ENCODE results near the gene ITPR3. TPM values are rescaled to one million over a fixed set of nuclear protein-coding genes. Genes with fewer than 3 reads are reported as not detected.

Gene ITPR3
- total RNA-seq, 4 donors from 2014 or later = 76.8 to 101 (median 93.9) TPM

DNA sequence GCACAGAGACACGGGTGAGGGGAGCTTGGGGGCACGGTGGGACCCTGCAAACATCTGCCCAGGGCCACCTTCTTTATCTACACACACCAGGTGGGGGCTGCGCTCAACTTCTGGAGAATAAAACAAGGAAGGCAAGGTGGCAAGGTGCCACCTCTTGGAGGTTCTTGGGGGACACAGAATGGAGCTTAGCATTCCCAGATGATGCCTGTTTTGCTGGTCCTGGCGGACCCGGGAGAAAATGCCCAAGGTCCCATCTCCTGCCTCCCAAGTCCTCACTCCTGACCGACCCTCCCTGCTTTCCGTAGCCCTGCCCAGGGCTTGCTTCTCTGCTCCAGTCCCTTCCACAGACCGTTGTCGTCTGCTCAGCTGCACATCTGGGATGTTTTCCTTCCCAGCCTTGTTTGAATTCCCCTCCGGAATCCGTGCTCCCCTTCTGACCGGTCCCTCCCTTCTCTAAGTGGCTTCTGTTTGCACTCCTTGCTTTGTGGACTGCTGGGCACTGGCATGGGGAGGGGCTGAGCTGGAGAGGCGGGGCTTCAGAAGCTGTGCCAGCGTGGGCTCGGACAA, 13.1 kb downstream of the ITPR3 start:
- WGBS, 2 donors = 10% methylated on average over 15 of the region's 15 CpGs
- TF ChIP-seq, protein P1, sequence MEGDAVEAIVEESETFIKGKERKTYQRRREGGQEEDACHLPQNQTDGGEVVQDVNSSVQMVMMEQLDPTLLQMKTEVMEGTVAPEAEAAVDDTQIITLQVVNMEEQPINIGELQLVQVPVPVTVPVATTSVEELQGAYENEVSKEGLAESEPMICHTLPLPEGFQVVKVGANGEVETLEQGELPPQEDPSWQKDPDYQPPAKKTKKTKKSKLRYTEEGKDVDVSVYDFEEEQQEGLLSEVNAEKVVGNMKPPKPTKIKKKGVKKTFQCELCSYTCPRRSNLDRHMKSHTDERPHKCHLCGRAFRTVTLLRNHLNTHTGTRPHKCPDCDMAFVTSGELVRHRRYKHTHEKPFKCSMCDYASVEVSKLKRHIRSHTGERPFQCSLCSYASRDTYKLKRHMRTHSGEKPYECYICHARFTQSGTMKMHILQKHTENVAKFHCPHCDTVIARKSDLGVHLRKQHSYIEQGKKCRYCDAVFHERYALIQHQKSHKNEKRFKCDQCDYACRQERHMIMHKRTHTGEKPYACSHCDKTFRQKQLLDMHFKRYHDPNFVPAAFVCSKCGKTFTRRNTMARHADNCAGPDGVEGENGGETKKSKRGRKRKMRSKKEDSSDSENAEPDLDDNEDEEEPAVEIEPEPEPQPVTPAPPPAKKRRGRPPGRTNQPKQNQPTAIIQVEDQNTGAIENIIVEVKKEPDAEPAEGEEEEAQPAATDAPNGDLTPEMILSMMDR (IDR thresholded peaks at IDR 0.05) = no peak
- no peak for TF ChIP-seq EP300 (IDR thresholded peaks at IDR 0.05)
- no peak for TF ChIP-seq POLR2A (IDR thresholded peaks at IDR 0.05)

GRCh38 chr6:33634946-33635345, 13.8 kb downstream of the ITPR3 start:
- Histone ChIP-seq H3K27me3 (no peaks in the 10 kb centered on the region), H3K27ac (peak overlapping the region in 3 of 4 donors; percentile 74 to 84 (median 81)), H3K9me3 (no peaks in the 10 kb centered on the region), H3K36me3 (no peaks in the 10 kb centered on the region), H3K4me1 (peaks cover 0 to 71% (median 37%) of the 10 kb centered on the region in 4 donors), H3K4me3 (peak overlapping the region in 1 of 4 donors; percentile 55)
- DNase-seq (ENCODE audit: low spot score in 2 of 2) = no peak
- TF ChIP-seq, protein P1 (IDR thresholded peaks at IDR 0.05) = no peak
- TF ChIP-seq EP300 (IDR thresholded peaks at IDR 0.05) = no peak
- TF ChIP-seq POLR2A (IDR thresholded peaks at IDR 0.05) = no peak
- 45 to 58% methylated on average over 8 of the region's 8 CpGs for WGBS, 2 donors

More for the DNA sequence above, 13.1 kb downstream of the ITPR3 start:
- peak overlapping the region; percentile 13 to 55 (median 50) for H3K4me3 ChIP-seq
- H3K27ac ChIP-seq = peak overlapping the region; percentile 39 to 84 (median 78)
- H3K27me3 ChIP-seq = no peaks in the 10 kb centered on the region
- no peaks in the 10 kb centered on the region for H3K36me3 ChIP-seq
- H3K4me1 ChIP-seq = peaks cover 0 to 74% (median 38%) of the 10 kb centered on the region in 4 donors
- DNase-seq (ENCODE audit: low spot score in 2 of 2) = no peak
- H3K9me3 ChIP-seq = no peaks in the 10 kb centered on the region

DNA sequence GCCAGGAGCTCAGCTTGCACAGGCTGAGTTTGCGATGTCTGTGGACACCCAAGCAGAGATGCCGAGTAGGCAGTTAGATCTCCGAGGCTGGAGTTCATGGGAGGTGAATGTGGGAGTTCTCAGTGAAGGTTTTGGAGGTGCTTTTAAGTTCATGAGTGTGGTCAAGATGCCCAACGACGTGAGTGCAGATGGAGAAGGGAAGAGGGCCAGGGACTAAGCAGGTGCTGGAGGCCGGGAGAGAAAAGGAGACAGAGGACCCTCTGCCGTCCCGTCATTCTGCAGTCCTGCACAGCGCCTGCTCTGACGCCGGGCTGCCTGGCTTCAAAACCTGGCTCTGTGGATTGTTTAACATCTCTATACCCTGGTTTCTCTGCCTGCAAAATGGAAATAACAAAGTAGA, 15.5 kb downstream of the ITPR3 start:
- DNase-seq (ENCODE audit: low spot score in 2 of 2) = no peak
- Histone ChIP-seq H3K27ac (peak overlapping the region in 1 of 4 donors; percentile 33), H3K4me1 (peaks cover 0 to 71% (median 44%) of the 10 kb centered on the region in 4 donors), H3K4me3 (no peak overlapping the region), H3K9me3 (no peaks in the 10 kb centered on the region), H3K27me3 (no peaks in the 10 kb centered on the region), H3K36me3 (peaks cover 0 to 7% (median 0%) of the 10 kb centered on the region in 3 donors)
- no peak for TF ChIP-seq EP300 (IDR thresholded peaks at IDR 0.05)
- TF ChIP-seq, protein P1 (IDR thresholded peaks at IDR 0.05) = no peak
- no peak for TF ChIP-seq POLR2A (IDR thresholded peaks at IDR 0.05)
- WGBS, 2 donors = 72 to 76% methylated on average over 11 of the region's 11 CpGs

- Histone ChIP-seq H3K9me3 (no peaks in the 10 kb centered on the region), H3K4me3 (no peak overlapping the region), H3K27me3 (no peaks in the 10 kb centered on the region), H3K27ac (peak overlapping the region in 2 of 4 donors; percentile 17 to 18), H3K4me1 (peaks cover 0 to 73% (median 46%) of the 10 kb centered on the region in 4 donors), H3K36me3 (peaks cover 0 to 12% (median 0%) of the 10 kb centered on the region in 3 donors)
- no peak for DNase-seq (ENCODE audit: low spot score in 2 of 2)
- 53 to 90% methylated on average over 3 of the region's 3 CpGs for WGBS, 2 donors
- TF ChIP-seq, protein P1 (IDR thresholded peaks at IDR 0.05) = no peak
- no peak for TF ChIP-seq EP300 (IDR thresholded peaks at IDR 0.05)
- no peak for TF ChIP-seq POLR2A (IDR thresholded peaks at IDR 0.05)
Measured at GRCh38 chr6:33638556-33638955, 17.4 kb downstream of the ITPR3 start.

- H3K36me3 ChIP-seq = peaks cover 0 to 13% (median 0%) of the 10 kb centered on the region in 3 donors
- no peaks in the 10 kb centered on the region for H3K27me3 ChIP-seq
- DNase-seq (ENCODE audit: low spot score in 2 of 2) = no peak
- TF ChIP-seq, protein P1 (IDR thresholded peaks at IDR 0.05) = no peak
- TF ChIP-seq POLR2A (IDR thresholded peaks at IDR 0.05) = no peak
- TF ChIP-seq EP300 (IDR thresholded peaks at IDR 0.05) = no peak
- peak overlapping the region in 2 of 4 donors; percentile 72 to 83 for H3K27ac ChIP-seq
- no peak overlapping the region for H3K4me3 ChIP-seq
- H3K9me3 ChIP-seq = no peaks in the 10 kb centered on the region
- H3K4me1 ChIP-seq = peaks cover 0 to 72% (median 40%) of the 10 kb centered on the region in 4 donors
- WGBS, 2 donors = 96 to 100% methylated on average over 1 of the region's 1 CpG
Measured at GRCh38 chr6:33639559-33639958, 18.4 kb downstream of the ITPR3 start.
